Breast epithelium (tissue), 4 donors: ENCODE results near the gene ZDBF2. TPM values are rescaled to one million over a fixed set of nuclear protein-coding genes. Genes with fewer than 3 reads are reported as not detected.
A peak's percentile ranks its signal among the peaks of the same experiment; 100 is the strongest.

Experiments
- DNase-seq, 2 donors: peaks; one replicate each; pipeline ENCODE4 v3.0.0-alpha.2; 2019; ENCODE audit warnings: low spot score in 2 of 2
- H3K27ac ChIP-seq, 2 donors: fragments of 200-600 bp; sonication (generic) in 1 of 2; one replicate each; pipeline ENCODE4 v1.5.1; 2016 to 2019; ENCODE audit warnings: mild to moderate bottlenecking in 1 of 2
- H3K27me3 ChIP-seq, 2 donors: fragments of 200-600 bp; sonication (generic) in 1 of 2; one replicate each; pipeline versions ENCODE4 v1.5.1 to v1.6.0; 2017 to 2019; ENCODE audit warnings: control low read depth in 1 of 2, mild to moderate bottlenecking in 1 of 2
- H3K36me3 ChIP-seq: fragments of 200-600 bp; one replicate; pipeline ENCODE4 v1.5.1; 2019
- H3K4me1 ChIP-seq, 2 donors: fragments of 200-600 bp; sonication (generic); one replicate each; pipeline ENCODE4 v1.5.1; 2016 to 2019; ENCODE audit warnings: control low read depth in 1 of 2
- H3K4me3 ChIP-seq, 3 donors: fragments of 200-600 bp; sonication (generic); 1 replicate in 2 of 3; 2 replicates in 1 of 3; pipeline ENCODE4 v1.5.1; 2016 to 2019; ENCODE audit warnings: mild to moderate bottlenecking in 3 of 3, moderate library complexity in 2 of 3
- H3K9me3 ChIP-seq, 2 donors: fragments of 200-600 bp; sonication (generic) in 1 of 2; one replicate each; pipeline ENCODE4 v1.5.1; 2016 to 2019; ENCODE audit warnings: control low read depth in 1 of 2
- POLR2A ChIP-seq: fragments of 450-650 bp; IDR thresholded peaks from one replicate; pipeline ENCODE4 v1.6.1; 2016; ENCODE audit warnings: antibody characterized with exemption, mild to moderate bottlenecking, moderate library complexity
- POLR2AphosphoS5 ChIP-seq, 3 donors: sonication (generic); formaldehyde crosslinking; IDR thresholded peaks; one replicate each; pipeline ENCODE4 v1.6.1; 2017; ENCODE audit warnings: antibody characterized with exemption in 3 of 3
- intact Hi-C: fragments of 100-400 bp; cut with DNase I; formaldehyde crosslinking; loops from one replicate; pipeline ENCODE4 v1.15.1; 2023; ENCODE audit warnings: low total_unique reads
- total RNA-seq, 3 donors: library from RNA; depleted of rRNA; stranded (reverse); fragments of >200 nt; gene quantifications; one replicate each; pipeline ENCODE4 v1.1.0, GENCODE V29; 2016
- TF ChIP-seq, protein P1 (sequence below), 3 donors: fragments of 450-650 bp; IDR thresholded peaks; one replicate each; pipeline ENCODE4 v1.5.1; 2016 to 2017; ENCODE audit warnings: antibody characterized with exemption in 3 of 3, mild to moderate bottlenecking in 3 of 3, moderate library complexity in 3 of 3

The ZDBF2 gene
- total RNA-seq, 3 donors from 2014 or later: 7.2 to 14.9 (median 10.2) TPM

DNA sequence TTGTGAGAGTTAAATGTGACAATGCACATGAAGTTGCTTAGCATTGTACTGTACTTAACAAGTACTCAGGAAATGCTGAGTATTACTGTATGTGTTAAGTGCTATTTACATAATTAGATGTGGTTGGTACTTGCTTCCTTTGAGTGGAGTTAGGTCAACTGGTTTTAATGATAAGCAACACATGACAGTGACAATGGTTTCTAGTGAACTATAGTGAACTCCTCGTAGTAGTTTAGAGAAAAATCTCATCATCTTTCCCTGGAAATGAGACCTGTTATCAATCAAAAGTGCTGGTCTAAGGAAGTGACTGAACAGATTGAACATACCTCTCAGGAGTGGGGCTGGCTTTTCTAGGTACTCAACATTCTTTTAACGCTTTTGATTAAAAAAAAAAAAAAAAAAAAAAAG is 29.2 kb upstream of the ZDBF2 start:
- Histone ChIP-seq H3K36me3 (no peaks in the 10 kb centered on the region), H3K4me3 (no peak overlapping the region), H3K27me3 (peaks cover 0 to 9% of the 10 kb centered on the region in 2 donors), H3K27ac (no peak overlapping the region), H3K4me1 (no peaks in the 10 kb centered on the region), H3K9me3 (no peaks in the 10 kb centered on the region)
- no peak for TF ChIP-seq POLR2AphosphoS5 (IDR thresholded peaks at IDR 0.05)
- no peak for TF ChIP-seq POLR2A
- TF ChIP-seq, protein P1, sequence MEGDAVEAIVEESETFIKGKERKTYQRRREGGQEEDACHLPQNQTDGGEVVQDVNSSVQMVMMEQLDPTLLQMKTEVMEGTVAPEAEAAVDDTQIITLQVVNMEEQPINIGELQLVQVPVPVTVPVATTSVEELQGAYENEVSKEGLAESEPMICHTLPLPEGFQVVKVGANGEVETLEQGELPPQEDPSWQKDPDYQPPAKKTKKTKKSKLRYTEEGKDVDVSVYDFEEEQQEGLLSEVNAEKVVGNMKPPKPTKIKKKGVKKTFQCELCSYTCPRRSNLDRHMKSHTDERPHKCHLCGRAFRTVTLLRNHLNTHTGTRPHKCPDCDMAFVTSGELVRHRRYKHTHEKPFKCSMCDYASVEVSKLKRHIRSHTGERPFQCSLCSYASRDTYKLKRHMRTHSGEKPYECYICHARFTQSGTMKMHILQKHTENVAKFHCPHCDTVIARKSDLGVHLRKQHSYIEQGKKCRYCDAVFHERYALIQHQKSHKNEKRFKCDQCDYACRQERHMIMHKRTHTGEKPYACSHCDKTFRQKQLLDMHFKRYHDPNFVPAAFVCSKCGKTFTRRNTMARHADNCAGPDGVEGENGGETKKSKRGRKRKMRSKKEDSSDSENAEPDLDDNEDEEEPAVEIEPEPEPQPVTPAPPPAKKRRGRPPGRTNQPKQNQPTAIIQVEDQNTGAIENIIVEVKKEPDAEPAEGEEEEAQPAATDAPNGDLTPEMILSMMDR (IDR thresholded peaks at IDR 0.05): no peak
- intact Hi-C loops: no loop called here
- DNase-seq: no peak

DNA sequence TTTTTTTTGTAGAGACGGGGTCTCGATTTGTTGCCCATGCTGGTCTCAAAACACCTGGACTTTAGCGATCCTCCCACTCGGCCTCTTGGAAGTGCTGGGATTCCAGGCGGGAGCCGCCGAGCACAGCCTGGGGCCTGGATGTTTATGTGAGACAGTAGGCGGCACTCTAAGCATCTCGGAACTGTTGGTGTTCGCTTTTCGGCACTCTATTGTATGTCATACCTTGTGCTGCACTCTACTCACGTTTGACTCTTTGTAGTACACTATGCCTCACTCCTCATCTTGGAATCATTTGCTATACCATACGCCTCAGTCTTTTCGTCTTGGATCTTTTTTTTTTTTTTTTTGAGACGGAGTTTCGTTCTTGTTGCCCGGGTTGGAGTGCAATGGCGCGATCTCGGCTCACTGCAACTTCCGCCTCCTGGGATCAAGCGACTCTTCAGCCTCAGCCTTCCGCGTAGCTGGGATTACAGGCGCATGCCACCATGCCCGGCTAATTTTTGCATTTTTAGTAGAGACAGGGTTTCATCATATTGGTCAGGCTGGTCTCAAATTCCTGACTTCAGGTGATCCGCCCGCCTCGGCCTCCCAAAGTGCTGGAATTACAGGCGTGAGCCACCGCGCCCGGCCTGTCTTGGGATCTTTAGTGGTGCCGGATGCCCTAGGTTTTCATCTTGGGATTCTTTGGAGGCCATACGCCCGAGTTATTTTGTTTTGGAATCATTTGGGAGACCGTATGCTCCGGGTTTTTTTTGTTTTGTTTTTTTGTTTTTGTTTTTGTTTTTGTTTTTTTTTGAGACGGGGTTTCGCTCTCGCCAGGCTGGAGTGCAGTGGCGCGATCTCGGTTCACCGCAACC is 24.2 kb upstream of the ZDBF2 start:
- H3K36me3 ChIP-seq: no peaks in the 10 kb centered on the region
- intact Hi-C loops: no loop called here
- no peak for DNase-seq
- peaks cover 0 to 6% of the 10 kb centered on the region in 2 donors for H3K9me3 ChIP-seq
- TF ChIP-seq POLR2A: no peak
- TF ChIP-seq, protein P1 (IDR thresholded peaks at IDR 0.05): no peak
- peaks cover 0 to 31% of the 10 kb centered on the region in 2 donors for H3K27me3 ChIP-seq
- no peak overlapping the region for H3K27ac ChIP-seq
- no peaks in the 10 kb centered on the region for H3K4me1 ChIP-seq
- peak overlapping the region in 1 of 3 donors; percentile 28 for H3K4me3 ChIP-seq

DNA sequence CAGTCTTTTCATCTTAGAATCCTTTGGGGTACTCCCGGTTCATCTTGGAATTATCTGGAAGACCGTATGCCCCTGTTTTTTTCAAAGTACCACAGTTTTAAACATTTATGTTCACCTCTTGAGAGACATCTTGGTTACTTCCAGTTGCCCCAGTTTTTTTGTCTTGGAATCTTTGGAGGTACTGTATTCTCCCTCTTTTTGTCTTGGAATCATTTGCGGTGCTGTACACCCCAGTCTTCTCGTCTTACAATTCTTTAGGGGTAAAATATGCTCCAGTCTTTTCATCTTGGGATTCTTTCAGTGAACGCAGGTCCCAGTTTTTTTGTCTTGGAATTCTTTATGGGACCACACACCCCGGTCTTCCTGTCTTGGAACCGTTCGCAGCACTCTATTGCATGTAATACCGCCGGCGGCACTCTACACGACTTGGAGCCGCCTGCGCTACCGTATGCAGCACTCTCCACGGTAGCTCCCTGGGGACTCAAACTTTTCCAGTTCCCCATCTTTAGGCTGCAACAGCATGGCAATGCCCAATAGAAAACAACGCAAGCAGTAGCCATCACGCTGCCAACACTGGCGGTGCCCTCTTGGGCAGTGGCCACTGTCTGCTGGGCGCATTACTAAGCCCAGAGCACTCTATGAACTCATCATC is 21.2 kb upstream of the ZDBF2 start:
- intact Hi-C loops: no loop called here
- Histone ChIP-seq H3K36me3 (no peaks in the 10 kb centered on the region), H3K4me3 (no peak overlapping the region), H3K27me3 (peaks cover 0 to 54% of the 10 kb centered on the region in 2 donors), H3K27ac (no peak overlapping the region), H3K4me1 (no peaks in the 10 kb centered on the region), H3K9me3 (peaks cover 0 to 6% of the 10 kb centered on the region in 2 donors)
- DNase-seq: no peak
- TF ChIP-seq, protein P1 (IDR thresholded peaks at IDR 0.05): no peak
- TF ChIP-seq POLR2A (no peak), POLR2AphosphoS5 (IDR thresholded peaks at IDR 0.05) (no peak)

DNA sequence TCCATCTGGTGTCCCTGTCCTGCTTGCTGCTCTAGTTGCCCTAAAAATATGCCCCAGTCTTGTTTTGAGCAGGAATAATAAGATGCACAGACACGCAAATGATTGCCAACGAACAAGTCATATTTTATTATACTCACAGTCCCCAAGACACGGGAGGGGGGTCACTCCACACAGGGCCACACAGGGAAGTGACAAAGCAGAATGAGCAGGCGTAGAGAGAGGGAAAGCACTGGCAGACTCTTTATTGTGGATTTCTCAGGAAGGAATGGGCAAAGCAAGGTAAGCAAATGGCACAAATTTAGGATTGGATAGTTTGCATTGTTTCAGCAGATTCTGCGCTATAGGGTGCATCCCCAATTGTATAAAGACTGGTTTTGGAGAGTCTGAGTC is 20.7 kb upstream of the ZDBF2 start:
- TF ChIP-seq POLR2A: no peak
- TF ChIP-seq, protein P1 (IDR thresholded peaks at IDR 0.05): no peak
- TF ChIP-seq POLR2AphosphoS5 (IDR thresholded peaks at IDR 0.05): no peak
- H3K9me3 ChIP-seq: peaks cover 0 to 6% of the 10 kb centered on the region in 2 donors
- H3K36me3 ChIP-seq: no peaks in the 10 kb centered on the region
- no peaks in the 10 kb centered on the region for H3K4me1 ChIP-seq
- no peak for DNase-seq
- no peak overlapping the region for H3K27ac ChIP-seq
- intact Hi-C loops: no loop called here
- H3K4me3 ChIP-seq: no peak overlapping the region
- peaks cover 0 to 54% of the 10 kb centered on the region in 2 donors for H3K27me3 ChIP-seq

DNA sequence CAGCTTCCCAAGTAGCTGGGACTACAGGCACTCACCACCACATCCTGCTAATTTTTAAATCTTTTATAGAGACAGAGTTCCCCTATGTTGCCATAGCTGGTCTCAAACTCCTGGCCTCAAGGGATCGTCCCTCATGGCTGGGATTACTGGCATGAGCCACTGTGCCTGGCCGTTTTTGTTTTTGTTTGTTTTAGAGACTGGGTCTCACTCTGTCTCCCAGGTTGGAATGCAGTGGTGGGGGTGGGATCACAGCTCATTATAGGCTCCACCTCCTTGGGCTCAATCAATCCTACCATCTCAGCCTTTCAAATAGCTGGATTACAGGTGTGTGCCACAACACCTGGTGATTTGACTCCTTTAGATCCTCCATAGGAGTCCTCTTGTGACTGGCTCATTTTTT is 19.5 kb upstream of the ZDBF2 start:
- intact Hi-C loops: no loop called here

More for the DNA sequence above, 19.5 kb upstream of the ZDBF2 start:
- TF ChIP-seq, protein P1 (IDR thresholded peaks at IDR 0.05): no peak
- TF ChIP-seq POLR2A (no peak), POLR2AphosphoS5 (IDR thresholded peaks at IDR 0.05) (no peak)
- Histone ChIP-seq H3K36me3 (no peaks in the 10 kb centered on the region), H3K9me3 (peaks cover 0 to 6% of the 10 kb centered on the region in 2 donors), H3K27ac (no peak overlapping the region), H3K4me1 (no peaks in the 10 kb centered on the region), H3K4me3 (no peak overlapping the region), H3K27me3 (peaks cover 0 to 56% of the 10 kb centered on the region in 2 donors)
- no peak for DNase-seq
